ENCODE data around the gene CCDC57.

DNA sequence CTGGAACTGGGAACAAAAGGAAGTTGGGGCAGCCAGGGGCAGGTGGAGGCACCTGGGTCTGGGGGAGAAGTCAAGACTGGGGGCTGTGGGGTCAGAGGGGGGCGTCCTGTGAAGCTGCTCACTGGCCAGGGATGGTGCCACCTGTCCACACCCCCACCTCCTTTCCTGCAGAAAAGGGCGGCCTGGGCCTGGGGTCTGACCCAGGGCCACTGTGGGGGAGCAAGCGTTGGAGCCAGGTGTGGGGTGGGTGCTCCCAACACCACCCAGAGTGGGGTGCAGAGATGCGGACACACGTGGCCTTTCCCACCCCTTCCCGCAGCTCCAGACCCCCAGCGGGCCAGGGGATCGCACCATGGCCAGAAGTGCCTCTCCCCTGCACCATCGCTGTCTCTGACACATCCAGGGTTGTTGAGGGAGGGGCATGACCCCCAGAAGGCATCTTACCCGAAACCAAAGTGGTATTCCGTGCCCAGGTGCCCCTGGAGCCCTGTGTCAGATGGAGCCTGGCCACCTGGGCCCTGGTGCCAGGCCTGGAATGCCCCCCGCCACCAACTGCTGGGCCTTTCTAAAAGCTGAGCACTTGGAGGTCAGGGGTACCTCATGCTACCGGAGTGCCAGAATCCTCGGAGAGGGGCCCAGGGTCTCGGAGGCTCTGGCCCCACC is 13.6 kb upstream of the CCDC57 start:
- TF ChIP-seq KDM2B (CRISPR knock-in tag; IDR thresholded peaks at IDR 0.05): no peak
- no peak for TF ChIP-seq FOXA3 (CRISPR knock-in tag; conservative IDR thresholded peaks at IDR 0.05 in 1 of 2, IDR thresholded peaks at IDR 0.05 in 1 of 2)
- TF ChIP-seq EZH2 (IDR thresholded peaks at IDR 0.05; ENCODE audit: borderline replicate concordance, low read depth, low read length): no peak
- no peak for TF ChIP-seq POLR2A (conservative IDR thresholded peaks at IDR 0.05)
- TF ChIP-seq RAD51 (IDR thresholded peaks at IDR 0.05; ENCODE audit: borderline replicate concordance, low read depth): no peak
- no peak for TF ChIP-seq KDM1A (IDR thresholded peaks at IDR 0.05)
- no peak for TF ChIP-seq ERF (CRISPR knock-in tag; IDR thresholded peaks at IDR 0.05)
- no peak for TF ChIP-seq ZNF134 (CRISPR knock-in tag; conservative IDR thresholded peaks at IDR 0.05)
- TF ChIP-seq ZNF785 (CRISPR knock-in tag; IDR thresholded peaks at IDR 0.05): no peak
- no peak for TF ChIP-seq EP400 (IDR thresholded peaks at IDR 0.05)
- TF ChIP-seq CTCF (IDR thresholded peaks at IDR 0.05 in 2 of 3, conservative IDR thresholded peaks at IDR 0.05 in 1 of 3; ENCODE audit: insufficient read depth in 2 of 3, low read depth in 1 of 3, low read length in 3 of 3): no peak
- TF ChIP-seq ZNF217 (CRISPR knock-in tag; IDR thresholded peaks at IDR 0.05): no peak
